Measurements from ENCODE around the gene LMBRD1.
A peak's percentile ranks its signal among the peaks of the same experiment; 100 is the strongest.

Gene LMBRD1

DNA sequence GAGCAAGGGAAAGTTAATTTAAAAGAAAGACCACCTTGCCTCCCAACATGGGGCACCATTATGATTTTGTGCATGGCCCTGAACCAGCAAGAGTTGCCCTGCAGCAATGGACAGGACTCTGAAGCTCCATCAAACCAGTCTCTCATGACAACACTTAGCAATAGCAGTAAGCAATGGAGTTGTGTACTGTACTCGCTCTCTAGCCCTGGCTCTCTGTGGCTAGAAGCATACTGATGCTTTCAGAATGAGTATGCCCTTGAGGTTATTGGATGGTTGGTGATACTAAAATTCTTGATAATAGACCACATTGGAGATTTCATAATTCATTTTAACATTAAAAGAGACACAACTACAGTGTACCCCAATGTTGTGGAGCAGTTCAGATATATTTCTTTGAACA is 23.2 kb upstream of the LMBRD1 start:
- no peaks in the 10 kb centered on the region for H3K36me3 ChIP-seq (ENCODE audit: insufficient read depth, low read length)
- no peak overlapping the region for H2AFZ ChIP-seq (ENCODE audit: low read length, unreplicated experiment)
- H3K27me3 ChIP-seq (ENCODE audit: insufficient read depth, low read length): no peaks in the 10 kb centered on the region
- H3K4me3 ChIP-seq (ENCODE audit: low read depth, low read length): no peak overlapping the region
- no peak overlapping the region for H3K27ac ChIP-seq (ENCODE audit: low read depth, low read length)
- no peaks in the 10 kb centered on the region for H3K79me2 ChIP-seq (ENCODE audit: control insufficient read depth, insufficient read depth, low read length, unreplicated experiment)
- no peaks in the 10 kb centered on the region for H3K4me1 ChIP-seq (ENCODE audit: control insufficient read depth, insufficient read depth, low read length, unreplicated experiment)

GRCh38 chr6:69819138-69819537 is 22.3 kb upstream of the LMBRD1 start:
- H3K36me3 ChIP-seq (ENCODE audit: insufficient read depth, low read length): no peaks in the 10 kb centered on the region

DNA sequence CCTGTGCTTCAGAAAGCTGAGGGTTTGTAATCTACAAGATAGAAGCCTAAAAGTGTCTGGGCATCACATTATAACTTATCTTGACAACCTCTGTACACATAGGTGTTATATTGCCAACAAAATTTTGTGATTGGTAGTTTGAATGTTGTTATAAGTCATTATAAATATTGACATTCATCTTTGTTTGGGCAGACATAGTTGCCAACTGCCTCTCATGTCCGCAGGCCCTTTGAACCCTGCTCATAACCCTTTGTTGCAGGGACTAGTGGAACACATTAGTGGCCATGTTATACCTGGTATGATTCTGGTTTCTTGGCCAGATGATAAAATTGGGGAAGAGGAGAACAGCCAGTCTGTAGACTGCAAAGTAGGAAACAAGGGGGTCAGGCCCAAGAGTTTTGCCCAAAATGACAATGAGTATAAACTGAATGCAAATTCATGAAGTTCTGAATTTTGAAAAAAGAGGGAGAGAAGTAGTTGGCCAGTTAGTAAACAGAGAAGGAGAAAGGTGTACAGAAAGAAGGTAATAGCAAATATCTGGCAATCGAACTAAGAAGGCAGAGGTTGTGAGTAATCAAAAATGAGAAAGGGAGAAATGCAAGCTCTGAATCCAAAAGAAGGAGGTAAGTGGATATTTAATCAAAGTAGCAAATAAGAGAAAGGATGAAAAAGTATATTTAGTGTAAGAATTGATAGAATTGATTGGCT is 21.6 kb upstream of the LMBRD1 start:
- H3K4me1 ChIP-seq (ENCODE audit: control insufficient read depth, insufficient read depth, low read length, unreplicated experiment): peaks cover 5% of the 10 kb centered on the region
- no peak overlapping the region for H3K4me3 ChIP-seq (ENCODE audit: low read depth, low read length)
- H3K27me3 ChIP-seq (ENCODE audit: insufficient read depth, low read length): no peaks in the 10 kb centered on the region
- no peak overlapping the region for H3K27ac ChIP-seq (ENCODE audit: low read depth, low read length)
- no peaks in the 10 kb centered on the region for H3K36me3 ChIP-seq (ENCODE audit: insufficient read depth, low read length)
- H2AFZ ChIP-seq (ENCODE audit: low read length, unreplicated experiment): no peak overlapping the region
- no peaks in the 10 kb centered on the region for H3K79me2 ChIP-seq (ENCODE audit: control insufficient read depth, insufficient read depth, low read length, unreplicated experiment)

More at GRCh38 chr6:69819138-69819537, 22.3 kb upstream of the LMBRD1 start:
- H2AFZ ChIP-seq (ENCODE audit: low read length, unreplicated experiment): no peak overlapping the region
- H3K4me1 ChIP-seq (ENCODE audit: control insufficient read depth, insufficient read depth, low read length, unreplicated experiment): no peaks in the 10 kb centered on the region
- H3K4me3 ChIP-seq (ENCODE audit: low read depth, low read length): no peak overlapping the region
- H3K79me2 ChIP-seq (ENCODE audit: control insufficient read depth, insufficient read depth, low read length, unreplicated experiment): no peaks in the 10 kb centered on the region
- H3K27ac ChIP-seq (ENCODE audit: low read depth, low read length): no peak overlapping the region
- no peaks in the 10 kb centered on the region for H3K27me3 ChIP-seq (ENCODE audit: insufficient read depth, low read length)

DNA sequence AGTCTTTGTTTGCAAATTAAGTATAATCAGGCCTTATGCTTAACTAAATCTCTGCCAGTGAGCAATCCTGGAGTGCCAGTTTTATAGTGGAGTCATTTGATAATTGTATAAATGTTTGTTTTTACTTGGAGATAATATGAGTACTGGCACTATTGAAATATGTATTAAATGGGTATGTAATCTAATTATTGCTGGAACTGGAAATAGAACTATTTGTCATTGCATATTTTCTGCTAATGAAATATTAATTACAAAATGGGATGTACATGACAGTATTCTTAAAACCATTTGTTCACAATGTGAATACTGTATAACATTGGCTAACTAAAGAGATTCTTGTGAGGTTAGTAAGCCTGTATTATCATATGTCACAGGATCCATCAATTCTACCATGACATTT is 20.5 kb upstream of the LMBRD1 start:
- Histone ChIP-seq H3K27ac (ENCODE audit: low read depth, low read length) (no peak overlapping the region), H3K4me3 (ENCODE audit: low read depth, low read length) (no peak overlapping the region), H3K79me2 (ENCODE audit: control insufficient read depth, insufficient read depth, low read length, unreplicated experiment) (no peaks in the 10 kb centered on the region), H3K4me1 (ENCODE audit: control insufficient read depth, insufficient read depth, low read length, unreplicated experiment) (peaks cover 7% of the 10 kb centered on the region), H3K36me3 (ENCODE audit: insufficient read depth, low read length) (no peaks in the 10 kb centered on the region), H2AFZ (ENCODE audit: low read length, unreplicated experiment) (no peak overlapping the region), H3K27me3 (ENCODE audit: insufficient read depth, low read length) (no peaks in the 10 kb centered on the region)

GRCh38 chr6:69816569-69816968 is 19.8 kb upstream of the LMBRD1 start:
- Histone ChIP-seq H2AFZ (ENCODE audit: low read length, unreplicated experiment) (peak overlapping the region; percentile 26), H3K4me1 (ENCODE audit: control insufficient read depth, insufficient read depth, low read length, unreplicated experiment) (peaks cover 7% of the 10 kb centered on the region), H3K36me3 (ENCODE audit: insufficient read depth, low read length) (no peaks in the 10 kb centered on the region), H3K27ac (ENCODE audit: low read depth, low read length) (no peak overlapping the region), H3K27me3 (ENCODE audit: insufficient read depth, low read length) (no peaks in the 10 kb centered on the region), H3K79me2 (ENCODE audit: control insufficient read depth, insufficient read depth, low read length, unreplicated experiment) (no peaks in the 10 kb centered on the region), H3K4me3 (ENCODE audit: low read depth, low read length) (no peak overlapping the region)

DNA sequence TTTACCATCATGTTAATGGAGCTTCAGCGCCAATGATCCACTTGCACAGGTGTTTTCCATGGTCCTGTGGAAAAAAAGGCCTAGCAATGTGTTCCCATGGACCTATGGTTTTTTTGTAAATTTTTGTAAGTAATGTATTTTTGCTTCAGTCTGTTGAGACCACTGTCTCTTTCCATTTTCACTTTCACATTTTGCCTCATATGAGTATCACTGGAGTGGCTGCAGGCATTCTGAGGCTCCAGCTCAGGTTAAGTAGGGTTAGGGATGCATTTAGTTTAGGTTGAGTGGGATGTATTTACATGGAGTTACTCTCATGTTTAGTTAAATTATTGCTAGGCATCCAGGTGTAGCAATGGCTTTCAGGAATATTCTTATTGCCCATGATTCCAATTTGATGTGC is 19.2 kb upstream of the LMBRD1 start:
- no peak overlapping the region for H3K27ac ChIP-seq (ENCODE audit: low read depth, low read length)
- H3K36me3 ChIP-seq (ENCODE audit: insufficient read depth, low read length): no peaks in the 10 kb centered on the region
- H3K79me2 ChIP-seq (ENCODE audit: control insufficient read depth, insufficient read depth, low read length, unreplicated experiment): no peaks in the 10 kb centered on the region
- H3K4me3 ChIP-seq (ENCODE audit: low read depth, low read length): no peak overlapping the region
- no peak overlapping the region for H2AFZ ChIP-seq (ENCODE audit: low read length, unreplicated experiment)
- peaks cover 7% of the 10 kb centered on the region for H3K4me1 ChIP-seq (ENCODE audit: control insufficient read depth, insufficient read depth, low read length, unreplicated experiment)
- no peaks in the 10 kb centered on the region for H3K27me3 ChIP-seq (ENCODE audit: insufficient read depth, low read length)

DNA sequence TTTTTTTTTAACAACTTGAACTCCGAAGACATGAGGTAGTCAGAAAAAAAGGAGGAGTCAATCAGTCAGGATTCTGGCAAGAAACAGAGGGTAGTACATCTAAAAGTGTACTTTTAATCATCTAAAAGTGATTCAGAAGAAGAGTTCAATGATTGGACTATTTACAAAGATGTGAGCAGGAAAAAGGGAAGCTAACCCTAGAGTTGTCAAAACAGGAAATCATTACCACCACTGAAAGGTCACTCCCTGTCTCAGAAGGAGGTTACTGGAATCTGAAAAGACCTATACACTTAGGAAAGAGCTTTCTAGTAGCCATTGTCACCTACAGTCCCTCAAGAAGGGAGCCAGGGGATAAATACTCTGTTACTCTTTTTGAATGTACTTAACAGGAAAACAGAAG is 16.7 kb upstream of the LMBRD1 start:
- H3K4me3 ChIP-seq (ENCODE audit: low read depth, low read length): no peak overlapping the region
- peaks cover 7% of the 10 kb centered on the region for H3K4me1 ChIP-seq (ENCODE audit: control insufficient read depth, insufficient read depth, low read length, unreplicated experiment)
- H3K27me3 ChIP-seq (ENCODE audit: insufficient read depth, low read length): peaks cover 6% of the 10 kb centered on the region; the same call in 1 of the 2 replicates
- peak overlapping the region; percentile 67 for H2AFZ ChIP-seq (ENCODE audit: low read length, unreplicated experiment)
- no peaks in the 10 kb centered on the region for H3K36me3 ChIP-seq (ENCODE audit: insufficient read depth, low read length)
- H3K79me2 ChIP-seq (ENCODE audit: control insufficient read depth, insufficient read depth, low read length, unreplicated experiment): no peaks in the 10 kb centered on the region
- no peak overlapping the region for H3K27ac ChIP-seq (ENCODE audit: low read depth, low read length)

DNA sequence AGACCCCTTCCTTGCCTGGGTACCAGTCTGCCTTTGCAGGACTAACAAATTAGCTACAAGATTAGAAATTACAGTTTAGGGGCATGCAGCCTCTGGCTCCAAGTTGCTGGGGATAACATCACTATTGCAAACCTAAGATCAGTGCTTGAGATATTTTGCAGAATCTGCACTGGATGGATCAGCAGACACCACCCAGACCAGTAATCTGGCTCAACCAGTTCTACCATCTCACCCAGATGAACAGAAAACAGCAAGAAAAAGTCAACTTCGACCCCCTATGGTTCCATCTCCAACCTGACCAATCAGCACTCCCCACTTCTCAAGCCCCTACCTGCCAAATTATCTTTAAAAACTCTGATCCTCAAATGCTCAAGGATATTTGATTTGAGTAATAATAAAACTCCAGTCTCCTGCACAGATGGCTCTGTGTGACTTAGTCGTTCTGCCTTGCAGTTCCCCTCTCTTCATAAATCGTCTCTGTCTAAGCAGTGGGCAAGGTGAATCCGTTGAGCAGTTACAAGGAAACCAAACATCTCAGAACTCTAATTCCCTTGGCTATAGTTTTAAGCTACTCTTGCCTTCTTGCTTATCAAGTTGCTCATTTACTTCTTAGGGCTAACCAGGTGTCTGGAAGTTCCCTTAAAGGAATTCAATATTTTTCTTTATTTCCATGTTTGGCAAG is 16.1 kb upstream of the LMBRD1 start:
- peaks cover 6% of the 10 kb centered on the region; the same call in 1 of the 2 replicates for H3K27me3 ChIP-seq (ENCODE audit: insufficient read depth, low read length)
- H2AFZ ChIP-seq (ENCODE audit: low read length, unreplicated experiment): peak overlapping the region; percentile 67
- H3K4me3 ChIP-seq (ENCODE audit: low read depth, low read length): no peak overlapping the region
- H3K36me3 ChIP-seq (ENCODE audit: insufficient read depth, low read length): no peaks in the 10 kb centered on the region
- peaks cover 7% of the 10 kb centered on the region for H3K4me1 ChIP-seq (ENCODE audit: control insufficient read depth, insufficient read depth, low read length, unreplicated experiment)
- no peak overlapping the region for H3K27ac ChIP-seq (ENCODE audit: low read depth, low read length)
- no peaks in the 10 kb centered on the region for H3K79me2 ChIP-seq (ENCODE audit: control insufficient read depth, insufficient read depth, low read length, unreplicated experiment)

GRCh38 chr6:69802995-69803394 is 6.2 kb upstream of the LMBRD1 start:
- no peak overlapping the region for H3K4me3 ChIP-seq (ENCODE audit: low read depth, low read length)
- no peaks in the 10 kb centered on the region for H3K27me3 ChIP-seq (ENCODE audit: insufficient read depth, low read length)
- H3K27ac ChIP-seq (ENCODE audit: low read depth, low read length): no peak overlapping the region
- no peaks in the 10 kb centered on the region for H3K79me2 ChIP-seq (ENCODE audit: control insufficient read depth, insufficient read depth, low read length, unreplicated experiment)
- no peaks in the 10 kb centered on the region for H3K36me3 ChIP-seq (ENCODE audit: insufficient read depth, low read length)
- H2AFZ ChIP-seq (ENCODE audit: low read length, unreplicated experiment): no peak overlapping the region
- no peaks in the 10 kb centered on the region for H3K4me1 ChIP-seq (ENCODE audit: control insufficient read depth, insufficient read depth, low read length, unreplicated experiment)

GRCh38 chr6:69801711-69802110 is 4.9 kb upstream of the LMBRD1 start:
- no peaks in the 10 kb centered on the region for H3K79me2 ChIP-seq (ENCODE audit: control insufficient read depth, insufficient read depth, low read length, unreplicated experiment)
- no peak overlapping the region for H3K27ac ChIP-seq (ENCODE audit: low read depth, low read length)
- no peak overlapping the region for H2AFZ ChIP-seq (ENCODE audit: low read length, unreplicated experiment)
- no peaks in the 10 kb centered on the region for H3K27me3 ChIP-seq (ENCODE audit: insufficient read depth, low read length)
- no peaks in the 10 kb centered on the region for H3K36me3 ChIP-seq (ENCODE audit: insufficient read depth, low read length)
- no peak overlapping the region for H3K4me3 ChIP-seq (ENCODE audit: low read depth, low read length)
- H3K4me1 ChIP-seq (ENCODE audit: control insufficient read depth, insufficient read depth, low read length, unreplicated experiment): peaks cover 8% of the 10 kb centered on the region

DNA sequence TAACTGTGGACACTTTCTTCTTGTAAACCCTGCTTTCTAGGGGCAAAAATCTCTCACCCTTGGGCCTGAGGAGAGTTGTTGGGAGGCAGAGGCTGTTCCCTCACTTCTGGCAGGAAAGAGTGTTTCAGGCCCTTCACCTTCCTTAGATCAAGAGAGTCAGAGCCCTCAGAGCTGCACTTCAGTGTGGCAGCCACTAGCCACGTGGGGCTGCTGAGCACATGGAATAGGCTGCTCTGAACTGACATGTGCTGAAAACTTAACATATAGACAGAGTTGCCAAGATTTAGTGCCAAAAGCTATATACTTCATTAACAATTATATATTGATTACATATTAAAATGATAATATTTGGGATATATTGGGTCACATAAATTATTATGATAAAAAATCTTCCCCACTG is 4.4 kb upstream of the LMBRD1 start:
- H3K4me3 ChIP-seq (ENCODE audit: low read depth, low read length): no peak overlapping the region
- no peak overlapping the region for H3K27ac ChIP-seq (ENCODE audit: low read depth, low read length)
- H3K79me2 ChIP-seq (ENCODE audit: control insufficient read depth, insufficient read depth, low read length, unreplicated experiment): no peaks in the 10 kb centered on the region
- H3K4me1 ChIP-seq (ENCODE audit: control insufficient read depth, insufficient read depth, low read length, unreplicated experiment): peaks cover 8% of the 10 kb centered on the region
- H3K36me3 ChIP-seq (ENCODE audit: insufficient read depth, low read length): no peaks in the 10 kb centered on the region
- no peaks in the 10 kb centered on the region for H3K27me3 ChIP-seq (ENCODE audit: insufficient read depth, low read length)
- H2AFZ ChIP-seq (ENCODE audit: low read length, unreplicated experiment): no peak overlapping the region

All from ACC112 (cell line).